ENCODE results near the gene EFEMP1.

EFEMP1 gene

GRCh38 chr2:55896633-55897032 lies 26.9 kb downstream of the EFEMP1 start:
- no peak for DNase-seq (ENCODE audit: low read depth)

- no peak for DNase-seq (ENCODE audit: low read depth)
Observed at GRCh38 chr2:55894720-55895119, 28.9 kb downstream of the EFEMP1 start.

DNA sequence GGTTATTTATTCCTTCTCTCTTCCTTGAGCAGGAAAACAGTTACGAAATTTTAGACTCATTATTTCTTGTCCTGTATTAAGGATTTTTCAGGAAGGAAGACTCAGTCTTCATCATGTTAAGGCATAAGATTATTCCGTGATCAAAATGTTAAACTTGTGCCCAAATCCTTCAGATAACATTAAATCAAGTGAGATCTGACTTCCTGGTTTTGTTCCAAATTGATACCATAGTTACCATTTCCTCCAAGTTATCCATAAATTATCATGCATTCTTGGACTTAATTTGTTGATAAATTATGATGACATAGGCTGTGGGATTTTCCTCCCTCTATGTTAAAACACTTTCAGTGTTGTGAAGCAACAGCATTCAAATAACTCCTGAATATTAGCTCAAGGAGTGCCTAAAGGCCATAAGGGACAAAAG lies 31.9 kb downstream of the EFEMP1 start:
- DNase-seq (ENCODE audit: low read depth), result no peak

- DNase-seq (ENCODE audit: low read depth), result no peak
Observed at GRCh38 chr2:55888936-55889335, 34.6 kb downstream of the EFEMP1 start.

- no peak for DNase-seq (ENCODE audit: low read depth)
Observed at GRCh38 chr2:55887901-55888624, 35.5 kb downstream of the EFEMP1 start.

- DNase-seq (ENCODE audit: low read depth), result no peak
Observed at GRCh38 chr2:55887351-55887750, 36.2 kb downstream of the EFEMP1 start.

DNA sequence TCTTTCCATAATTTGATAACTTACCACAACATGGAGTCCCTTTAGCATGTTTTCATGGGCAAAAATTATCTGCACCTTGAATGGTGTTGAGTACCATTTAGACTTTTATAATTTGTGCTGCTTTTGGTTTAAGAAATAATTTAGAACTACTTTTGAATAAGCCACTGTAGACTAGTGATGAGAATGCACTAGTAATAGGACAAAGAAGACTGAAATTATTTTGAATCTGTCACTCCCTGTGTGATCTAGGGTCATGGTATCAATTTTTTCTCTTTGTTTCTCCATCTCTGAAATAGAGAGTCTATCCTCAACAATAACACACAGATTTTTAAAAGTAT lies 37.7 kb downstream of the EFEMP1 start:
- no peak for DNase-seq (ENCODE audit: low read depth)

GRCh38 chr2:55885127-55885943 lies 38.2 kb downstream of the EFEMP1 start:
- no peak for DNase-seq (ENCODE audit: low read depth)

GRCh38 chr2:55883829-55884228 lies 39.8 kb downstream of the EFEMP1 start:
- no peak for DNase-seq (ENCODE audit: low read depth)

GRCh38 chr2:55883357-55883756 lies 40.2 kb downstream of the EFEMP1 start:
- DNase-seq (ENCODE audit: low read depth), result no peak

DNA sequence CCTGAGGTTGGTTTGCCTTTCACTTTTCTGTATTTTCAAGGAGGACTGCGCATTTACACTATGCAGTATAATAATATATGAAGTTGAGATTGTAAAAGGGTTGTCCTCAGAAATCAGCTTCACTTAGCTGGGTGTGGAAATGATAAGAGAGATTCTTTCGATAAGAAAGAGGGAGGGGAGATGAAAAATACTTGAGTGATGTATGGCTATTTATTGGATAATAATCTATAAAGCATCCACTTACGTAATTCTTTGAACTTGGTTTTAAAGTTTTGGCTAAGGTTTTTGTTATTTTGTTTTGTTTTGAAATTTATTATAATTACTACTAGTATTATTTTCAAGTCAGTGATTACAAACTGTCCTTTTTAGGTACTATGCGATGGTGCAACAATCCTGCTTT lies 40.6 kb downstream of the EFEMP1 start:
- DNase-seq (ENCODE audit: low read depth), result no peak

DNA sequence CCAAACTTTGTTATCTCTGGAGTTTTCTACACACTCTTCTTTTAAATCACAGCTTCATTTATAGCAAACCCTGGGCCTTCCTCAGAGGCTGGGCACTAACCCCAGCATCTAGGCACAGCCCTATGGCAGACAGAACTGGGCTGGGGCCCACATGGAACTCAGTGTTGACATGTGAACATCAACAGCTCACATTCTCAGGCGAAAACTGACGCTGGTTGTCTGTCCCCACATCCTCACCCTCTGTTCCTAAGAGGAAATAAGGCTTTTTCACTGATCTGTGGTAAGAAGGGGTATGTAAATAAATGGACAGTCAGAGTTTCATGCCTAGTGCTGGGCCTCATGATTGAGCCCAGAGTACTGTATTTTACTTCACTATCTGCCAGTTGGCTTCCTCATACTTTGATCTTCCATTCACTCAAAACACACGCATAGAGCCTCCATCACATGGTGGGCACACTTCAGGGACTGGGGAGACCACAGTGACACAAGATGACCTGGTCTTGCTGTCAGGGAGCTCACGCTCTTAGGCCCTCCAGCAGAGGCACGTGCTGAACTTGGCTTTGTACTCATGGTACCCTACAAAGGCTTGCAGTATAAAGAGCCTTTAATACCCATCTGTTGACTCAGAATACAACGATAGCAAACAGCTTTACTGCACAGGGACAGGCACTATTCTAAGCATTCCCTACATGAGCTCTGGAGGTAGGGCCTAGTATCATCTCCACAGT lies 43.0 kb downstream of the EFEMP1 start:
- DNase-seq (ENCODE audit: low read depth), result no peak

- DNase-seq (ENCODE audit: low read depth), result no peak
Observed at GRCh38 chr2:55879976-55880375, 43.6 kb downstream of the EFEMP1 start.

DNA sequence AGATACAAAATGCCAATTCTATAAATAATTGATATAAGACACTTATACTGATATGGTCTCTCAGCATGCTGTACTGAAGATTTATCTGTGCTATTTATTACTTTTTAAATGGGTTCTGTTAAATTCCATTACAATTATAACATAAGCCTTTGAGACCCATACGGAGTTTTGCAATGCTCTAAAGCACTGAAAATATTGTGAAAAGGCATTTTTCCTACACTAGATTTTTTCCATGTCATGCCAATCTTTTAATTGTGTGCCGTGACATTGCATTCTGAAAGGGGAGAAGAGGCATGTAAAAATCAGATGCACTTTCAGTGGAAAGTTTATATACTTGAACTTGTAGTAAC lies 46.5 kb downstream of the EFEMP1 start:
- DNase-seq (ENCODE audit: low read depth), result no peak

DNA sequence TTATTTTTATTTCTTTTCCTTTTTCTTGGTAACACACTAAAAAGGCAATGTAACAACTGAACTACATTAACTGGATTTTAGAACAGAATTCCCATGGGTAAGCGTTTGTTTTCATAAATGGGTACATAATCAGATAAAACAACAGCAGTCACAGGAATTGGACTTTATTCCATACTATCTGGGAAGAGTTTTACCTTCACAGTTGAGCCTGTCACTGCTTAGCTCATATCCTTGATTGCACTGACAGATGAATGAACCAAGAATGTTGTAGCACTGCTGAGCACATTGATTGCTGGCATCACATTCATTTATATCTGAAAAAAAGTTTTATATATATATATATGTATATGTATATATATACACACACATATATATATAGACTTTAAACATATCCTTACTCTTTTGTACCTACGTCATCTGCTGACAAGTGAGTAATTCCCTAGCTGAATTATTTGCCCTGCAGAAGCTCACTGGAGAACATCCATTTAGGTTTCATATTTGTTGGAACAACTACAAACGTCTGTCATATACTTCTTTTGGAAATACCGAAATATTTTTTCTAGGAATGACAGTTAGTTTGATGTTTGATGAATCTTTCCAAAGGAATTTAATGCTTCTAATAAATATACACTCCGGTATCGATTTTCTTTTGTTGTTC lies 47.0 kb downstream of the EFEMP1 start:
- DNase-seq (ENCODE audit: low read depth), result no peak

- no peak for DNase-seq (ENCODE audit: low read depth)
Observed at GRCh38 chr2:55875434-55876135, 48.0 kb downstream of the EFEMP1 start.

GRCh38 chr2:55874338-55874737 lies 49.2 kb downstream of the EFEMP1 start:
- DNase-seq (ENCODE audit: low read depth), result no peak

DNA sequence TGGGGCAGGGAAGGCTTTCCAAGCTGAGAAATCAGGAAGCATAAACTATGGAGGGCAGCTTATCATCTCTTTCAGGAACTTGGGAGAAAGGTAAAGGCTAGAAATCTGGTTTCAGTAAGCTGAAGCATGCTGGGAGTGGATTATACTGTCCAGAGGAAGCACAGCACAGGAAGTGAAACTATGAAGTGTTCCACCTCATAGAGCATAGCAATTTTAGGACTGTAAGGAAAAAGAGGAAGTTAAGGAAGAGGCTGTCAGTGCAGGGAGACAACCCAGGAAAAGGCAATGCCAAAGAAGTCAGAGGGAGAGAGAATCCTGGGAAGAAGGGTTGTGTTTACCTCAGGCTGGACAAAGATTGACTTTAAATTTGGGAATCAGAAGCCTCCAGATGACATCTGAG lies 51.9 kb downstream of the EFEMP1 start:
- DNase-seq (ENCODE audit: low read depth), result no peak

DNA sequence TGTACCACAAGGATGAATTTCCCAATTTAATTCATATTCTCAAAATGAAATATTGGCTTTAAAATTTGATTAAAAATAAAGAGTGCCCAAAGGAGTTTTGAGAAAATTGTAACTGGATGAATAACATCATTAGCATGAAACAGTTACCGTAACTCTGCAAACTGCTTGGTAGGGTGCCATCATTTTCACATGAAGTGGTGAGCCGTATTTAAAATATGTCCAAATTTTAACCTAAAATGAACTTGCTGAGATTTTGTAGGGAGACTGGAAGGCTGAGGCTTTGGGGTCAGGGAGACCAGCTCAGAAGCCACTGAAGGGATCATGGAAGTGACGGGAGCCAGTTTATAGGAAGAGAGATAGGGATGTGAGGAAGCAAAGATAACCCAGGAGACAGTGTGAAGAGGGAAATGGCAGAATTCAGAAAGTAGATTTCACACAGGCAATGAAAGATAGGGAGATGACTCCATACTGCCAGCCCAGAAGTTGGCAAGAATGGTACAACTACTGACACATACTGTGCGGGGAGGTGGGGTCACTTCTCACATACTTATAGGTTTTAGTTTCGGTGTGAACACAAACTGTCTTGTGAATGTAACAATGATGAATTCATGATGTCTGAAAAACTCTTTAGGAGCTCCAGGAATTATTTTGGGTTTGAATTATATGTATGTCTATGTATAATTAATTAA lies 53.8 kb downstream of the EFEMP1 start:
- no peak for DNase-seq (ENCODE audit: low read depth)

DNA sequence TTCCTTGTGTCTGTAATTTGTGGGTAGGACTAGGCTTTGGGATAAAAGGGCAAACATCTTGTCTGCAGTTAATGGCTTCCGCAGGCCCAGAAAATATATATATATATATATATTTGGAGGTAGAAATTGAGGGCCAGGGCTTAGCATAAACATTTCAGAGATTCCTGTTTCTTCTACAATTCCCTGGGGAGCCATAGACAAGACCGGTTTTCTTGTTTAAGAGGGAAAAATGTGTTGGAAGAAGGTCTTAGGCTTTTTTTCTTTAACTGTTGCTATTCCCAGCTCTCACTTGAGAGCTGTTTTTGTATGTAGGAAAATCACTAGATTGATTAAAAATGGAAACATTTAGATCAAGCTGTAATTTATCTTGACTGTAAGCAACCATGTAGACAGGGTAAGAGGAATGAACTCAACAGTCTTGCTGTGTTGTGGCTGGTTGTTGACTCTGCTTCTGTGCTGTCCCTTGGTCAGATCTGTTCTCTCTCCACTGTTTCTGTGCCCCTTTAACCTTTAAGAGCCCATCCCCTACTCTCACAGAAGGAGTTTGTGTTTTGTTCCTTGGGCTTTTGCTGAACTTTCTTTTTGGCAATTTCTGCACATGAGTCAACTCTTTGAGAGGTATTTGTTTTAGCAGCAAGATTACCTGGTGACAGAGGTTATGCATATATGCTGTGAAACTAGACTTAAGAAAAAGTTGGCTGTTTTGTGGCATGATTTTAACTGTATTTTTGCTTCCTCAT lies 58.3 kb downstream of the EFEMP1 start:
- DNase-seq (ENCODE audit: low read depth), result no peak

Data from stimulated activated CD4-positive, alpha-beta T cell treated with anti-CD3 and anti-CD28 coated beads, Interleukin-2, amount 100 ng/mL, for 4 hours (primary cell).